ENCODE data around the gene IL1A. TPM values are rescaled to one million over a fixed set of nuclear protein-coding genes. Genes with fewer than 3 reads are reported as not detected.

Gene IL1A
- total and polyA plus RNA-seq, 9 of the 15 experiments (the other 6 are each of a cell fraction or from before 2014, with no cell fraction given): 0.03 to 0.27 (median 0.14) TPM; not detected in 2

DNA sequence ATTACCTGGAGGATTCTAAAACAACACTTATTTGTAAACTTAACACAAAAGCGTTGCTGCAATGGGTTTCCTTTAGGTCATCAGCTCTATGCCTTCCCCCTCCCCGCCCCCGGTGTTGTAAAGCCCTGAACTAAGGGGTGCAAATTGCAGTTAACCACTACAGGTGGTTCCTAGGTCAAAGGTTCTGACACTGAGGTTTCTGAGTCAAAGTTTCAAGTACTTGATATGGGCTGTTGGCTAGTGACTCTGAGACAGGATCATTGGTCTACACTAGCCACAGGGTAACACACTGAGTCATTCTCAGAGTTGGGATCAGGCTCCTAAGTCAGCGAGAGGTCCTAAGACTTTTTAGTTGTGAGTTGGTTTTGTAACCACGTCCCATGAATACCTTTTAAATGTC, 36.8 kb upstream of the IL1A start (continued):
- no peak for TF ChIP-seq NR2C2 (CRISPR knock-in tag; IDR thresholded peaks at IDR 0.05)
- TF ChIP-seq NR2C2 (tag; IDR thresholded peaks at IDR 0.05): no peak
- TF ChIP-seq STAT5A (IDR thresholded peaks at IDR 0.05; ENCODE audit: borderline replicate concordance, low read length): no peak
- TF ChIP-seq, protein P1, sequence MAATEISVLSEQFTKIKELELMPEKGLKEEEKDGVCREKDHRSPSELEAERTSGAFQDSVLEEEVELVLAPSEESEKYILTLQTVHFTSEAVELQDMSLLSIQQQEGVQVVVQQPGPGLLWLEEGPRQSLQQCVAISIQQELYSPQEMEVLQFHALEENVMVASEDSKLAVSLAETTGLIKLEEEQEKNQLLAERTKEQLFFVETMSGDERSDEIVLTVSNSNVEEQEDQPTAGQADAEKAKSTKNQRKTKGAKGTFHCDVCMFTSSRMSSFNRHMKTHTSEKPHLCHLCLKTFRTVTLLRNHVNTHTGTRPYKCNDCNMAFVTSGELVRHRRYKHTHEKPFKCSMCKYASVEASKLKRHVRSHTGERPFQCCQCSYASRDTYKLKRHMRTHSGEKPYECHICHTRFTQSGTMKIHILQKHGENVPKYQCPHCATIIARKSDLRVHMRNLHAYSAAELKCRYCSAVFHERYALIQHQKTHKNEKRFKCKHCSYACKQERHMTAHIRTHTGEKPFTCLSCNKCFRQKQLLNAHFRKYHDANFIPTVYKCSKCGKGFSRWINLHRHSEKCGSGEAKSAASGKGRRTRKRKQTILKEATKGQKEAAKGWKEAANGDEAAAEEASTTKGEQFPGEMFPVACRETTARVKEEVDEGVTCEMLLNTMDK (IDR thresholded peaks at IDR 0.05; ENCODE audit: borderline replicate concordance, insufficient read depth, low read depth, low read length, poor library complexity, severe bottlenecking): no peak
- TF ChIP-seq, protein P2, sequence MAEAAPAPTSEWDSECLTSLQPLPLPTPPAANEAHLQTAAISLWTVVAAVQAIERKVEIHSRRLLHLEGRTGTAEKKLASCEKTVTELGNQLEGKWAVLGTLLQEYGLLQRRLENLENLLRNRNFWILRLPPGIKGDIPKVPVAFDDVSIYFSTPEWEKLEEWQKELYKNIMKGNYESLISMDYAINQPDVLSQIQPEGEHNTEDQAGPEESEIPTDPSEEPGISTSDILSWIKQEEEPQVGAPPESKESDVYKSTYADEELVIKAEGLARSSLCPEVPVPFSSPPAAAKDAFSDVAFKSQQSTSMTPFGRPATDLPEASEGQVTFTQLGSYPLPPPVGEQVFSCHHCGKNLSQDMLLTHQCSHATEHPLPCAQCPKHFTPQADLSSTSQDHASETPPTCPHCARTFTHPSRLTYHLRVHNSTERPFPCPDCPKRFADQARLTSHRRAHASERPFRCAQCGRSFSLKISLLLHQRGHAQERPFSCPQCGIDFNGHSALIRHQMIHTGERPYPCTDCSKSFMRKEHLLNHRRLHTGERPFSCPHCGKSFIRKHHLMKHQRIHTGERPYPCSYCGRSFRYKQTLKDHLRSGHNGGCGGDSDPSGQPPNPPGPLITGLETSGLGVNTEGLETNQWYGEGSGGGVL (CRISPR knock-in tag; IDR thresholded peaks at IDR 0.05): no peak
- TF ChIP-seq MTF1 (CRISPR knock-in tag; IDR thresholded peaks at IDR 0.05; ENCODE audit: borderline replicate concordance): no peak
- no peak for TF ChIP-seq ELF4 (CRISPR knock-in tag; IDR thresholded peaks at IDR 0.05)
- TF ChIP-seq, protein P3, sequence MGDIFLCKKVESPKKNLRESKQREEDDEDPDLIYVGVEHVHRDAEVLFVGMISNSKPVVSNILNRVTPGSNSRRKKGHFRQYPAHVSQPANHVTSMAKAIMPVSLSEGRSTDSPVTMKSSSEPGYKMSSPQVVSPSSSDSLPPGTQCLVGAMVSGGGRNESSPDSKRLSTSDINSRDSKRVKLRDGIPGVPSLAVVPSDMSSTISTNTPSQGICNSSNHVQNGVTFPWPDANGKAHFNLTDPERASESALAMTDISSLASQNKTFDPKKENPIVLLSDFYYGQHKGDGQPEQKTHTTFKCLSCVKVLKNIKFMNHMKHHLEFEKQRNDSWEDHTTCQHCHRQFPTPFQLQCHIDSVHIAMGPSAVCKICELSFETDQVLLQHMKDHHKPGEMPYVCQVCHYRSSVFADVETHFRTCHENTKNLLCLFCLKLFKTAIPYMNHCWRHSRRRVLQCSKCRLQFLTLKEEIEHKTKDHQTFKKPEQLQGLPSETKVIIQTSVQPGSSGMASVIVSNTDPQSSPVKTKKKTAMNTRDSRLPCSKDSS (IDR thresholded peaks at IDR 0.05; ENCODE audit: low read depth, partially characterized antibody): no peak
- peak; percentile 47 for TF ChIP-seq CBFA2T3 (IDR thresholded peaks at IDR 0.05)
- TF ChIP-seq CSDE1 (IDR thresholded peaks at IDR 0.05): no peak
- TF ChIP-seq BCOR (IDR thresholded peaks at IDR 0.05): no peak
- TF ChIP-seq, protein P4, sequence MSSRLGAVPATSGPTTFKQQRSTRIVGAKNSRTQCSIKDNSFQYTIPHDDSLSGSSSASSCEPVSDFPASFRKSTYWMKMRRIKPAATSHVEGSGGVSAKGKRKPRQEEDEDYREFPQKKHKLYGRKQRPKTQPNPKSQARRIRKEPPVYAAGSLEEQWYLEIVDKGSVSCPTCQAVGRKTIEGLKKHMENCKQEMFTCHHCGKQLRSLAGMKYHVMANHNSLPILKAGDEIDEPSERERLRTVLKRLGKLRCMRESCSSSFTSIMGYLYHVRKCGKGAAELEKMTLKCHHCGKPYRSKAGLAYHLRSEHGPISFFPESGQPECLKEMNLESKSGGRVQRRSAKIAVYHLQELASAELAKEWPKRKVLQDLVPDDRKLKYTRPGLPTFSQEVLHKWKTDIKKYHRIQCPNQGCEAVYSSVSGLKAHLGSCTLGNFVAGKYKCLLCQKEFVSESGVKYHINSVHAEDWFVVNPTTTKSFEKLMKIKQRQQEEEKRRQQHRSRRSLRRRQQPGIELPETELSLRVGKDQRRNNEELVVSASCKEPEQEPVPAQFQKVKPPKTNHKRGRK (tag; IDR thresholded peaks at IDR 0.05): no peak
- no peak for TF ChIP-seq STAT6 (CRISPR knock-in tag; IDR thresholded peaks at IDR 0.05)
- TF ChIP-seq ATF3 (IDR thresholded peaks at IDR 0.05): peak; percentile 31; the same call in 1 of the 2 replicates
- TF ChIP-seq ATF3 (CRISPR knock-in tag; conservative IDR thresholded peaks at IDR 0.05): no peak
- no peak for TF ChIP-seq GATAD2B (IDR thresholded peaks at IDR 0.05; ENCODE audit: borderline replicate concordance)
- TF ChIP-seq KDM1A (IDR thresholded peaks at IDR 0.05): peak; percentile 82 to 84
- peak; percentile 69 for TF ChIP-seq FOSL1 (tag; conservative IDR thresholded peaks at IDR 0.05)
- TF ChIP-seq CBFA2T2 (conservative IDR thresholded peaks at IDR 0.05): peak; percentile 39

Measured in K562 (cell line).